WTC11 (cell line): ENCODE data around the gene ADARB2.

Experiments
- TF ChIP-seq, protein P1 (sequence below): sonication (generic); formaldehyde crosslinking; IDR thresholded peaks from 2 replicates; pipeline ENCODE4 v1.8.0; 2022; ENCODE audit warnings: mild to moderate bottlenecking, missing genetic modification reagents
- TF ChIP-seq, protein P2 (sequence below): sonication (generic); formaldehyde crosslinking; IDR thresholded peaks from 2 replicates; pipeline ENCODE4 v1.8.1; 2022; ENCODE audit warnings: low read depth, missing genetic modification reagents, borderline replicate concordance
- TF ChIP-seq, protein P3 (sequence below): fragments of 200-600 bp; IDR thresholded peaks from 2 replicates; pipeline ENCODE4 v1.8.0; 2022; ENCODE audit warnings: antibody characterized with exemption

DNA sequence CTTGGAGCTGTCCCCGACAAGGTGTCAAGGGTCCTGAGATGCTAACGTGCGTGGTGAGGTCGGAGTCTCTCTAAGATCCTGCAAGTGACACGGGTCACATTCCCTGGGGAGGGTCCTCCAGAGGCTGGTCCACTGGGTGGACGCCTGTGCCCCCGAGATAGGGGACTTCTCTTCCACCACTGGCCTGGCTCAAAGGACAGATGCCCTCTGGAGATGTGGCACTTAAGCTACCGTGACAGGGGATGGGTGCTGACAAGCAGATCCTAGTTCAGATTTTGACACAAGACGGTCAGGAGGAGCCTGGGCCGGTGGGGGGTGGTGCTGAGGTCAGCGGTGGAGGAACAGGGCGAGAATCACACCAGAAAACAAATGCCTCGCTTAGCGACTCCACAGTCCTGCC, 178.0 kb downstream of the ADARB2 start:
- TF ChIP-seq, protein P1, sequence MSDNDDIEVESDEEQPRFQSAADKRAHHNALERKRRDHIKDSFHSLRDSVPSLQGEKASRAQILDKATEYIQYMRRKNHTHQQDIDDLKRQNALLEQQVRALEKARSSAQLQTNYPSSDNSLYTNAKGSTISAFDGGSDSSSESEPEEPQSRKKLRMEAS (CRISPR knock-in tag), result no peak
- TF ChIP-seq, protein P2, sequence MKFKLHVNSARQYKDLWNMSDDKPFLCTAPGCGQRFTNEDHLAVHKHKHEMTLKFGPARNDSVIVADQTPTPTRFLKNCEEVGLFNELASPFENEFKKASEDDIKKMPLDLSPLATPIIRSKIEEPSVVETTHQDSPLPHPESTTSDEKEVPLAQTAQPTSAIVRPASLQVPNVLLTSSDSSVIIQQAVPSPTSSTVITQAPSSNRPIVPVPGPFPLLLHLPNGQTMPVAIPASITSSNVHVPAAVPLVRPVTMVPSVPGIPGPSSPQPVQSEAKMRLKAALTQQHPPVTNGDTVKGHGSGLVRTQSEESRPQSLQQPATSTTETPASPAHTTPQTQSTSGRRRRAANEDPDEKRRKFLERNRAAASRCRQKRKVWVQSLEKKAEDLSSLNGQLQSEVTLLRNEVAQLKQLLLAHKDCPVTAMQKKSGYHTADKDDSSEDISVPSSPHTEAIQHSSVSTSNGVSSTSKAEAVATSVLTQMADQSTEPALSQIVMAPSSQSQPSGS (CRISPR knock-in tag), result no peak
- TF ChIP-seq, protein P3, sequence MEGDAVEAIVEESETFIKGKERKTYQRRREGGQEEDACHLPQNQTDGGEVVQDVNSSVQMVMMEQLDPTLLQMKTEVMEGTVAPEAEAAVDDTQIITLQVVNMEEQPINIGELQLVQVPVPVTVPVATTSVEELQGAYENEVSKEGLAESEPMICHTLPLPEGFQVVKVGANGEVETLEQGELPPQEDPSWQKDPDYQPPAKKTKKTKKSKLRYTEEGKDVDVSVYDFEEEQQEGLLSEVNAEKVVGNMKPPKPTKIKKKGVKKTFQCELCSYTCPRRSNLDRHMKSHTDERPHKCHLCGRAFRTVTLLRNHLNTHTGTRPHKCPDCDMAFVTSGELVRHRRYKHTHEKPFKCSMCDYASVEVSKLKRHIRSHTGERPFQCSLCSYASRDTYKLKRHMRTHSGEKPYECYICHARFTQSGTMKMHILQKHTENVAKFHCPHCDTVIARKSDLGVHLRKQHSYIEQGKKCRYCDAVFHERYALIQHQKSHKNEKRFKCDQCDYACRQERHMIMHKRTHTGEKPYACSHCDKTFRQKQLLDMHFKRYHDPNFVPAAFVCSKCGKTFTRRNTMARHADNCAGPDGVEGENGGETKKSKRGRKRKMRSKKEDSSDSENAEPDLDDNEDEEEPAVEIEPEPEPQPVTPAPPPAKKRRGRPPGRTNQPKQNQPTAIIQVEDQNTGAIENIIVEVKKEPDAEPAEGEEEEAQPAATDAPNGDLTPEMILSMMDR, result no peak
